Hindlimb muscle (tissue), 1 donor: Measurements from ENCODE around the gene FAM171A2. TPM values are rescaled to one million over a fixed set of nuclear protein-coding genes. Genes with fewer than 3 reads are reported as not detected.
"Not testable (repeated sequence)": the region's sequence is repeated elsewhere in the genome, so short reads cannot be mapped to it uniquely, and the experiment has no call there.

ENCODE experiments used
- DNase-seq: peaks from one replicate; pipeline ENCODE4 v3.0.0-alpha.2; 2013
- polyA plus RNA-seq: library from polyadenylated mRNA; unstranded; fragments of 120-200 nt; gene quantifications from one replicate; pipeline ENCODE4 v1.2.1, GENCODE V29; 2013; ENCODE audit not compliant: insufficient read length

Gene FAM171A2
- polyA plus RNA-seq, result 166 TPM

DNA sequence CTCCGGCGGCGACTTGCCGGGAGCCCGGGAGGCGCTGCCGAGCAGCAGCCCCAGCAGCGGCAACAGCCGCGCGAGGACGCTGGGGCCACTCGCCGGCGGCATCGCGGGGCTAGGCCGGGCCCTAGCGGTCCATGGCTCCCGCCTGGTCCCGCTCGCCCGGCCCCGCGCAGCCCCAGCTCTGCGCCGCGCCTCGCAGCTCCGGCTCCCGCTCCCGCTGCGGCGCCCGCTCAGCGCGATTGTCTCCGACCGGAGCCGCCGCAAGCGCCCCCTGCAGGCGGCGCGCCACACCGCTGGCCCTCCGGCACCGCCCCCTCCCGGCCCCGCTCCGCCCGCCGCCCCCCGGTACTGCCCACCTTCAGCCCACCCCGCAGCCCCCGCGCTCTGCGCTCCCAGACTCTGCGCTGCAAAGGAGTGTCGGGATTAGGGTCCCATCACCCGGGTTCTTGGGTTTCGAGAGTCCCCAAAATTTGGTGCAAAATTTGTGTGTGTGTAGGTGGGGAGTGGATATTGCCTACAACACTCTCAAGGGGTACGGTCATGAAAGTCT lies at the start of gene FAM171A2:
Gene FAM171A2, minus strand, starts transcription at position 241 of the 547 bp plus-strand sequence. Its CDS starts 139 bp downstream, at position 102.
- DNase-seq, result peak; percentile 79

DNA sequence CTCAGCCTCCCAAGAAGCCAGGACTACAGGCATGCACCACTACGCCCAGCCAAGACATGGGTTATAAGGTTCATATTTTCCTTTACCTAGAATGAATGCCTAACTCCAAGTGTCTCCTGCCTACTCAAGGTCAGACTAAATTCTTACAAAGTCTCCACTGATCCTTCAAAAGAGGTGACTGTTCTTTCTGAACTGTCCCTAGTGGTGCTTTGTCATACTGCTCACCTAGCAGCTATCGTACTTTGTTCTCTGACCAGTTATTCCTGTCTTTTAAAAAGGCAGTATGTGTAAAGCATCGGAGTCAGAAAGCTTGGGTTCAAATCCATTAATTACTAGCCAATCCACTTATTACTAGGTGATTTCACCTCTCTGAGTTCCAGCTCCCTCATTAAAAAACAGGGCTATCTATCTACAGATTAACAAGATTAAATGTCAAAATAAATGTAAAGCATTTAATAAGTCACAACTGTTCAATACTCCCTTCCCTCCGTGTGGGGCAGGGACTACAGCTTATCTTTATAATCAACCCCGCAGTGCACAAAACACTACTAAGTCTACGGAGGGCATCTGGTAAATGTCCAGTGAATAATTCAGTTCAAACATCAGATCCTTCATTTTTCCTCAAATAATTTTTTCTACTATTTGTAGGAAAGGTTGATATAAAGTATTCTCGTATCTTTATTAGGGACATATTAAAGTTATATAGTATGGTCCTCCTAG lies 45.8 kb upstream of the FAM171A2 start:
- DNase-seq, result no peak

DNA sequence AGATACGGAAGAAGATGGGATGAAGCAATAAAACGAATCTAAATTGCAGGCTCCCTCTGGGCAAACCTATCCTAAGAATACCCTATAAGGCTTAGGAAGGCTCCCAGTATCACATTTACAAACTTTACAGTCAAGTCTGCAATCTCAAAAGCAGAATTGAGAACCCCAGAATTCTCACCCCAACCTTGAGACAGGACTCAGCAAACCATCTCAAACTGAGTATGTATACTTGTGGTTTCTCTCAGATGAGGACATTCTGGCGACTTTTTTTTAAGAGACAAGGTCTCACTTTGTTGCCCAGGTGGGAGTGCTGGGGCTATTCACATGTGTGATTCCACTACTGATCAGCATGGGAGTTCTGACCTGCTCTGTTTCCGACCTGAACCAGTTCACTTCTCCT lies 45.1 kb upstream of the FAM171A2 start:
- no peak for DNase-seq

DNA sequence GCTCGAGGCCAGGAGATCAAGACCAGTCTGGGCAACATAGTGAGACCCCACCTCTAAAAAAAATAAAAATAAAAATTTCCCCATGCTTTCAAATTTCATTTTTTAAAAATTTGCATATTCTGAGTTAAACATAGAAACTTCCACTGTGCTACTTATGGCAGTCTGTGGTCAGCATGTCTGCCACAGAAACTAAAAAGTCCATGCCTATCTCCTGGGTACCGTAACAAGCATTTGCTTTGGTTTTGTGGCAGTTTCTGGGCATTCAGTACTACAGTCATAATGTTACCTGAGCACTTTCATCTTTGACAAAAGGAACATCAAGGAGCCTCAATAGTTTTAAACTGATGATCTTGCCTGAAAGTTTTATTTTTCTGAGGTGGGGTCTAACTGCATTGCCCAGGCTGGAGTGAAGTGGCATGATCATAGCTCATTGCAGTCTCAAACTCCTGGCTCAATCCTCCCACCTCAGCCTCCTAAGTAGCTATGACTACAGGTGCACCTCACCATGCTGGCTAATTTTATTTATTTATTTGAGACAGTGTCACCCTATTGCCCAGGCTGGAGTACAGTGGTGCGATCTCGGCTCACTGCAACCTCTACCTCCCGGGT lies 39.0 kb upstream of the FAM171A2 start:
- no peak for DNase-seq

DNA sequence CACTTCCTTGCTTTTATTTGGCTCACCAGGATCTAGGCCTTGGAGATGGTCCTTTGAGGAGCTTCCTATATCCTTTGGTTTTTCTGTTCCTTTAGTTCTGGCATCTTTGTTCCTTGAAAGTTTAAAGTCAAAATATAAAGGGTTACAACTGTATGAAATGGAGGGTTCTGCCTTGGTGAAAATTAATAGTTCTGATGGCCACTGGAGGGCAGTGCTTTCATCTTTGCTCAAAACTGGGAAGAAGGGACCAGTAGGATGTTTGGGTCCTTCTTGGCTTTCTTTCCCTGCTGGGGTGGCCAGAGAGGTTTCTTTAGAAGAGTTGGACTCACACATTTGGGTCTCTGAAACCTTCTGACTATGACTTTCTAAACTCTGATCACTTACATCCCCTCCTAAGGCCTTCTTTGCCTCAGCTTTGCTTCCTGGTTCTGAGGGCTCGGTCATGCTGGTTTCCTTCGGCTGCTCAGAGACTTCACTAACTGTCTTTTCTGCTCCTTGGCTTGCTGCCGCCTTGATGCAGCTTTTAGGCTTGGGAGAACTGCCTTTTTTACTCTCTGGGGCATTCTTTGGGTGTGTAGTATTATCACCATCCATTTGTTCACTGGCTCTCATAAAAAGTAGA lies 36.7 kb upstream of the FAM171A2 start:
- no peak for DNase-seq

DNA sequence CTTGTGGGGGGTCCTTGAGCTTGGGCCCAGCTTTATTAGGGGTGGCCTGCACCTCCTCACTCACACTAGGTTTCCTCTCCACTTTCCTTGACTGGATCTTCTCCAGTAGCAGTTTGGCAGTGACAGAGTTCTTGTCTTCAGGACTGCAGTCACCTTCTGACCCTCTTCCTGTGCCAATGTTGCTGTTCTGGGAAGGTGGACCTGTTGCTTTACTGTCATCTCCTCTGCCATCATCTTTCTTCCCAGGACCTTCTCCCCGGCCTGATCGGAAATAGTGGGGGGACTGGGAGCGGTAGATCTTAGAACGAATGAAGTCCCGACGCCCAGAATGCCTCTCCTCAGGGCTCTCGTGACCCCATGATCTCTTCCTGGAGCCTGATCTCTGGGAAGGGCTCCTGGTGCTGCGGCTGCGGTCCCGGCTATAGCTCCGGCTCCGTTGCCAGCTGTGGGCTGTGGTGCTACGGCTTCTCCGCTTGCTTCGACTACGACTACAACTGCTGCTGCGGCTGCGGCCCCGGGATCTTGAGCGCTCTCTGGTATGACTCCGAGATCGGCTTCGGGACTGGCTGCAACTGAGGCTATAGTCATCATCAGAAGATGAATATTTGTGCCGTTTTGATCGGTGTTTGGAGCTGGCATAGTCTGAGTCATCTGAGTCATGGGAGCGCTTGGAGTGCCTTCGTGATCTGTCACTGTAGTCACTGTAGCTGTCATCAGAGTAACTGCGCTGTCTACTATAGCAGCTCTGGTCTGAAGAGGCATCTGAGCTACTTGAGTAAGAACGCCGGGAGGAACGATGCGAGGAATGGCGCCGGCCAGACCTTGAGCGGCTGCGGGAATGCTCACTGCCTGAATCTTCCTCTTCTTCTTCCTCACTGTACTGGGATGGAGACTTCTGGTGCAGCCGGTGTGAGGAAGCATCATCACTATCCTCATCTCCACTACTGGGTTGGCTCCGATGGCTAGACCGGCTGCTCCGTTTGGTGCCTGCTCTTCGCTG lies 35.3 kb upstream of the FAM171A2 start:
- no peak for DNase-seq

DNA sequence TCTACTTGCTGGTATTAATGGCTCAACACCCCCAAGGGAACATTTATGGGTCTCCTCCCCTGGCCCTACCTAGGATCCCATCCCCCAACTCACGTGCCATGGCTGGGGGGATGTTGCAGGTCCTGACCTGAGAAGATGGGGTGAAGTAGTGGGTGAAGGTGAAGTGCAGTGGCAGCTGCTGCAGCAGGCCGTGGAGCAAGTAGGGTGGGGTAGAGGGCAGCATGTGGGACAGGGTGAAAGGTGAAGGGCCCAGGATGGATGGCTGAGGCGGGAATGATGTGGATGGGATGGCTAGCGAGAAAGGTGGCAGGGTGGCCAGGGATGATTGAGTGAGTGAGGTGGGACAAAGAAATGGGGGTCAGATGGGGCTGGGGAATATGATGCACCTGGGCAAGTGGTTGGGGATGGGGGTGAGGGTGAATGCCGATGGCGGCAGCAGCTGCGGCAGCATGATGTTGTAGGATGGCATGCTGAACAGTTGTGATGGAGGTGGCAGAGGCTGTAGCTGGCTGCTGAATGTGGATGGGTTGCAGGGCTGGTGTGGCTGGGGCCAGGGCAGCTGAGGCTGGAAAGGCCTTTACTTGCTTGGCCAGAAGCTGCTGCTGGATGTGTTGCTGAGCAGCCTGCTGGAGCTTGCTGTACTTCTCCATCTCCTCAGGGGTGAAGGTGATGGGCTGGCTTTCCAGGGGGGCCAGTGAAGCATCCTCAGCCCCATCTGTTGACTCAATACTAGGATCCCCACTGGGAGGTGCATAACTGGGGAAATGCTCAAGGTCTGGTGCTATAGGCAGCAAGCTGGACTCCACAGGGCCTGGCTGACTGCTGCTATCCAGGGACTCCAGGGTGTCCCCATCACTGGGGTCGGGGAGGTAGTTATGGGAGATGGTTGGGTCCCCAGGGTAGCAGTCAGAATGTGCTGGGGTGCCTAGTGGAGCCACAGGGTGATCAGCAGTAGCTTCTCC lies 34.1 kb upstream of the FAM171A2 start:
- no peak for DNase-seq

DNA sequence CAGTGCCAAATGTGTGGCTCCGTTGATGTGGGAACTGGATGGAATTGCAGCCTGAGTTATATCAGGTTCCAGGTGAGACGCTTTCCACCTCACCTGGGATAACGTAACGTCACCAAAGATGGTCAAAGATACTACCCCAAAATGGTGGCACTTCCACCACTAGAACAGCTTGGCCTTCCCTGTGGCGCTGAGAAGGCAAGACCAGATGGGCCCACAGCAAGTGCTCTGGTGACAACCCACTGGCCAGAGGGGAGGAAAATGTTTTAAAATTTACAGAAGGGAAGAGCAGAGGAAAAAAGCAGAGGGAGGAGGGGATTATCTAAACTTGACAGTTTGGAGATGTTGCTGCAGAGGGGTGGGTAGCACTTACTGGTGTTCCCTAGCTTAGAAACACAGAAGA lies 33.3 kb upstream of the FAM171A2 start:
- no peak for DNase-seq

DNA sequence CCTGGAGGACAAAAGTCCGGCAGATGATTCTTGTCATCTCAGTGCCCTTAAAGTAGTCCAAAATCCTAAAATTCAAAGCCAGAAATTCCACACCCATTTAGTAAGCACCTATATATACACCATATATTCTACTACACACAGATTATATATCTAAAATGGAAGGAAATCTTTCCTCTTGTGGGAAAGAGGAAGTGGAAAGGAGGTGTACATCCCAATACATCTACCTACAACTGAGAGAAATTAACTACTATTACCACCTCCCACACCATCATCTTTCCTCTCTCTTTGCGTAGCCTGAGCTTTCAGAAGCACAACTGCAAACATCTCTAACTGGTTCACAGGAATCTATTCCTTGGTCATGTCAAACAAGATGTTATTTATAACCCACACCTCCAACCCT lies 31.2 kb upstream of the FAM171A2 start:
- DNase-seq, result no peak

DNA sequence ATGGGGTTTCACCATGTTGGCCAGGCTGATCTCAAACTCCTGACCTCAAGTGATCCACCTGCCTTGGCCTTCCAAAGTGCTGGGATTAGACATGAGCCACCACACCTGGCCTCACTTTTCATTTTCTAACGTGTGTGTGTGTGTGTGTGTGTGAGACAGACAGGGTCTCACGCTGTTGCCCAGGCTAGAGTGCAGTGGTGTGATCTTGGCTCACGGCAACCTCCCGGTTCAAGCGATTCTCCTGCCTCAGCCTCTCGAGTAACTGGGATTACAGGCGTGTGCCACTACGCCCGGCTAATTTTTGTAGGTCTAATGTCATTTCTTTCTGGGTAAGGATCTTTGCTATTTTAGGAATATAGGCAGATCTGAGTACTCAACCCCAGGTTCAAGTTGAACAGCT lies 30.5 kb upstream of the FAM171A2 start:
- not testable (repeated sequence) for DNase-seq

DNA sequence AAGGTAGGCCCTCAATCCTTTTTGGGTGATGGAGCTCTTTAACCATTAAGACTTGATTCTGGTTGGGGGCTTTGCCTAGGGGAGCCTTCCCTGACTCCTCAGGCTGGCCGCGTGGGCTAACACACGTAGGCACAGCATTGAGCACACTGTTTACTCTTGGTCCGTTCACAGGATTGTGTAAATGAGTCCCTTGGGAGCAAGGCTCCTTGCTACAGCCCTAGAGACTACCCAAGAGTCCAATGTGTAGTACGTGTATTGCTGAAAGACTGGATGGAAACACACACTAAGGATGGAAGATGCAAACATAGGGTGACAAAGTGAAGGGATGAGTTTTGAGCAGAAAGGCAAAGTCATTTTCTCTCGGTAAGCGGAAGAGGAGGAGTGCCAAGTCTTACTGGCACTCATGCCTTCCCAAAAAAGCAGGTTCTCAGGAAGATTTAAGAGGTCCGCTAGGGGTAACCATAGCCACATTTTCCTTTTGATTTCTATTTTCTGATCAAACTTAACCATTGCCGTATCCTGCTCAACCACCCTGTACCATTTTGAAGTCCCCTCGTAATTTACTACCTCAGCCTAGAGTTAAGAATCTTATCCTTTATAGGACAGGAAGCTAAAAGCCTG lies 26.7 kb upstream of the FAM171A2 start:
- DNase-seq, result no peak

DNA sequence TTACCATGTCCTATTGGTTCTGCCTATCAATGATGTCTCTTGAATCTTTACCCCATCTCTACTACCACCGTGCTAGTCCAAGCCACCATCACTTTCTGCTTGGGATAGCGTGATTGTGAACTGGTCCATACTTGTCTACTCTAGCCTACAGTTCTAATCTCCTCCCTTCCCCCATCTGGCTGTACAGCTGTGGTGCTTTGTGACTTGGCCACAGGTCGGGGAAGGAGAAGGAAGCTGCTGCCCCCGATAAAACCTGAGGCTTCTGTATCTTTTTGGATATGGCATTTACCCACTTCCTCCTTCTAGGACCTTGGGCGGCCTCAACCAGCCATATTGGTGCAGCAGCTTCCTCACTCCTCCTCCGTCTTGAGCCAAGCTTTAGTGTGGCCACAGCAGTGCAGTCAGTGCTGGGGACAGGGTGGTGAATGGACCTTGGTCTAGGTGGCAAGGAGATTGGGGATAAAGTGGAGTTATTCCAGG lies 26.1 kb upstream of the FAM171A2 start:
- no peak for DNase-seq

DNA sequence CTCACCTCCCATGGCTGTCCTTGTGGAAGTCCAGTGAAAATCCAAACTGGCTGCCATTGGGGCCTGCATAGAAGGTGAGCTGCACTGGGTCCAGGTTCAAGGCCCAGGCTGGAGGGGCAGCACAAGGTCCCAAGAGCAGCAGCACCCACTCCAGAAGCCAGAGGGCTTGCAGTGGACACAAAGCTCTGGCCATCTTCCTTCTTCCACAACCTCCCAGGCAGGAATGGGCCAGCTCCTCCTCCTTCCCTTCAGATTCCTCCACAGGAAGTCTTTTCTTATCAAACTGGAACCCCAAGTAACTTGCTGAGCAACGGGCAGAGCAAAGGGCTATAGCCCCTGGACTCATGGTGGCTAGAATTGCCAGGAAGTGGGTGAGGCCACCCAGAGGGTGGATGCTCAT lies 25.6 kb upstream of the FAM171A2 start, which contains the start of gene ITGA2B:
Gene ITGA2B, minus strand, starts transcription at position 369 of the 400 bp plus-strand sequence. Its CDS starts 176 bp downstream, at position 193.
- DNase-seq, result no peak

DNA sequence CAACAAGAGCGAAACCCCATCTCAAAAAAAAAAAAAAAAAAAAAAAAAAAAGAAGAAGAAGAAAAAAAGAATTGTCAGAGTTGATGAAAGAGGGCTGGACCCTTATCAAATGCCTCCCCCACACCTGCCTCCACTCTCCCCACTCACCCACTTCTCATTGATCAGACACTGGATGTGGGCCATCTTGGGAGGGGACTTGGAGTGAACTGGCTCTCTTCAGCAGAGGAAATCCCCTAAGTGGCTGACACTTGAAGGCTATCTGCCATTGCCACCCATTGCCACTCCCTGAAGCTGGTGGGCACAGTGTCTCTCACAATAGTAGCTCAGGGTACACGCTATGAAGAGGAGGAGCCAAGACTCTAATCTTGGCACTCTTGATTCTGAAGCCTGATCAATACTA lies 24.2 kb upstream of the FAM171A2 start:
- no peak for DNase-seq

DNA sequence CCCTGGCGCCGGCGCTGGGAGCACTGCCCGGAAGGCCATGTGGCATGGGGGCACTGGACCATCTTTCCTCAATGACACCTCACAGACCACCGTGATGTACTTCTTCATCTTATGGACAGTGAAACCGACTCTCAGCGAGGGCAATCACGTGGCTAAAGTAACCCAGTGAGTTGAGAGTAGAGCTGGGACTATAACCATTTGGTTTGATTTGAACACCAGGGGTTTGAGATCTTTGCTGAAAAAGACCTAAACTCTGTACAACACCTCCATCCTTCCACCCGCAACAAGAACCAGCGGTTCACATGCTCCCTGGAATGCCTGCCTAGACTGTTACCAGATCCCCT lies 22.5 kb upstream of the FAM171A2 start:
- DNase-seq, result no peak

DNA sequence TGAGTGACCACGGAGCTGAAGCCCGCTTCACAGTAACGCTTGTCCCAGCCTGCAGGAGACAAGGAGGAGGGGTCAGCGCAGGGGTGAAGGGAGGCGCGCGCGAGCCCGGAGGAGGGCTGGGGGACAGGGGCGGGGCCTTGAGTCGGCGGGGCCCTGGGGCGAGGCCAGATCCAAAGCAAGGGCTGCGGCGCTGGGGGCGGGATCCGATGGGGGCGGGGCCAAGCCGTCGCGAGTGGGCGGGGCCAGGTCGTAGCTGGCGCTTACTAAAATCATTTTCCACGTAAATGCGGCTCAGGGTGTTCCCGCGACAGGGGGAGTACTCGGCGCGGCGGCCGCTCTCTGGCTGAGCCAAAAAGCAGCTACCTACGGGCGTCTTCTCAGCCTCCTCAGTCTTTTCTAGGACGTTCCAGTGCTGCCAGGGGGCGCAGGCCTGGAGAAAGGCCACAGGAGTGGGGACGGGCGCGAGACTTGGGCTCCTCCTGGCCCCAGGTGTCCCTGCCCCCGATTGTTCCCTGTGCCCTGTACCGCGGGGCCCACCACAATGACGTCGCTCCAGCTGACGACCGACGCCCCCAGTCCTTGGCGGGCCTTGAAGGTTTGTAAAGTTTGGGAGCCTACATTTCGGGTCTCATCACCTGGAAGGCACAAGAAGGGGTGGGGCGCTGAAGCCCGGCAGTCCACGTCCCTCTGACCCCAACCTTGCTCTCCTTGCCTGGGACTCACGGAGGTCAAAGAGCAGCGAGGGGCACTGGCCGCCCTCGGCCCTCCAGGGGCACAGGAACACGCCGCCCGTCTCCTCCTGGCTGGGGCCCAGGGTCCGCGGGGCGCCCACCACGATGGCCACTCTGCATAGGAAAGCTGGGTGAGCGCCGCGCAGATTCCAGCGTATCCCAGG lies 21.9 kb upstream of the FAM171A2 start:
- peak; percentile 79 for DNase-seq

DNA sequence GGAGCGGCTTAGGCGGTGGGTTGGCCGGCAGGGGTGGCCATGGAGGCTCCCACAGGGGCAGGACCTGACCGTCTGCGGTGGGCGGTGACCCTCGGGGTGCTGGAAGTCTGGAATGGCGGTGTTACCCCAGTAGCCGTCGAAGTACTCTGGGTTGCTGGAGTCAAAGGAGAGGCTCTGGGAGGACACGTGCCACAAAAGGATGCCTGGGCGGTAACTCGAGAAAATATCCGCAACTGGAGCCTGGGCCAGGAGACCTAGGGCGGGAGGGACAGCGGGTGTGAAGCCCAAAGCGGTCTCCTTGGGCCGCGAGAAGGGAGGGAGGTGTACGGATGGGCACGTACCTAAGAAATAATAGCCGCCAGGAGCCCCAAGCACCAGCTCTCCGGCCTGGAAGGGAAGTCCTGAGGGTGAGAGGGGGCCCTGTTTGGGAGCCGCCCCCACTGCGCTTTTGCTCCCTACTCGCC lies 21.2 kb upstream of the FAM171A2 start:
- DNase-seq, result no peak

DNA sequence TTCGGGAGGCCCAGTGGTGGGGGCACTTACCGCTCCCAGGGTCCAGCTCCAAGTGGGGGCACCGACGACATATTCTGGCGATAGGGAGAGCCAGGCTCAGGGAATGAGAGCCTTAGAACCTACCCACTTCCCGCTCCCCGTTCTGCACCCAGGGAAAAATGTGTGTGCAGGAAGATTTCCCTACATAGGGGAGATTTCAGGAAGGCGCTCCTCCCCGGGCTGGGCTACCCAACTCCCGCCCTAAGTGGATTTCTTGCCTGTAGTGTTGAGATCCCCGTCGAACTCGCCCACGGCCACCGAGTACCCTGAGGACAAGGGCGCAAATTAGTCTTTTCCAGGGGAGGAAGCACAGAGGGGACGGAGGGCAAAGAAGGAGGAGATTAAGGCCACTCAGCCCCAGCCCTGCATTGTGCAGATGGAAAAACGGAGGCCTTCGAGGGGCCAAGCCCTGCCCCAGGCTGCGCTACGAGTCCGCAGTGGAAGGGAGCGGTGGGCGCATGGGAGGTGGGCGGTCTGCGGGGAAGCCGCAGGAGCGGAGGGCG lies 20.7 kb upstream of the FAM171A2 start:
- no peak for DNase-seq

DNA sequence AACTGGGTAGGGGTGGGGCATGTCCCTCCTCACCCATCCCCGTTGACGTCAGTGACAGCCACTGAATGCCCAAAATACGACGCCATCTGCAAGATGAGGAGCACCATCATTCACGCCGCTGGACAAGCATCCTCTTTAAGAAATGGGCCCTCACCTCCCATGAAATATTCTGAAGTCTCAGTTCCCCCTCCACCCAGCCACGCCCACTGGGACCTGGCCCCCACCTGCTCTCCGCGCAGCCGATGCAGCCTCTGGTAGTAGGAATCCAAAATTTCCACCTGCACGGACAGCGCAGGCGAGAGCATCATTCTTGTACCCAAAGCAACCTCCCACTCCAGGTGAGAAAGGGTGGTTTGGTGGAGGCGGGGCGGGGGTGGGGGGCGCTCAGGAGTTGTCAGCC lies 20.2 kb upstream of the FAM171A2 start:
- DNase-seq, result no peak
